Caki2 (cell line): ENCODE measurements around the gene PHF23. TPM values are rescaled to one million over a fixed set of nuclear protein-coding genes. Genes with fewer than 3 reads are reported as not detected.

Experiments used
- DNase-seq: peaks from one replicate; pipeline ENCODE4 v3.0.0-alpha.2; 2015; ENCODE audit warnings: low read depth
- in situ Hi-C: cut with HindIII; loops from 2 replicates; pipeline ENCODE4 v1.10.0; 2016; ENCODE audit warnings: low sequenced_read_pairs, low pct_unique_long_range_greater_than_20kb, mixed read lengths
- total RNA-seq: library from RNA; depleted of rRNA; stranded (reverse); fragments of >200 nt; shearing (Covaris generic); gene quantifications from 2 replicates; pipeline ENCODE4 v1.2.3, GENCODE V29; 2014; ENCODE audit warnings: low replicate concordance

The PHF23 gene
- total RNA-seq, 1 experiment from 2014 or later: 28.0 TPM

GRCh38 chr17:7226721-7227710 is 12.2 kb downstream of the PHF23 start:
- no peak for DNase-seq
- in situ Hi-C loops: no loop called here

GRCh38 chr17:7225711-7226331 is 13.4 kb downstream of the PHF23 start:
- in situ Hi-C loops: no loop called here
- no peak for DNase-seq

- in situ Hi-C loops: no loop called here
- DNase-seq: no peak
These were observed 14.6 kb downstream of the PHF23 start for GRCh38 chr17:7224661-7225111.

GRCh38 chr17:7224110-7224509 is 15.1 kb downstream of the PHF23 start:
- in situ Hi-C loops: no loop called here
- DNase-seq: no peak

GRCh38 chr17:7223375-7223774 is 15.9 kb downstream of the PHF23 start:
- DNase-seq: no peak
- in situ Hi-C loops: no loop called here

GRCh38 chr17:7222972-7223292 is 16.3 kb downstream of the PHF23 start:
- in situ Hi-C loops: no loop called here
- no peak for DNase-seq

- in situ Hi-C loops: no loop called here
- DNase-seq: no peak
These were observed 16.9 kb downstream of the PHF23 start for GRCh38 chr17:7222093-7222971.

- DNase-seq: no peak
These were observed 17.8 kb downstream of the PHF23 start for GRCh38 chr17:7221278-7222092.

GRCh38 chr17:7220593-7221277 is 18.5 kb downstream of the PHF23 start:
- no peak for DNase-seq
- in situ Hi-C loops: no loop called here

More at GRCh38 chr17:7221278-7222092, 17.8 kb downstream of the PHF23 start:
- in situ Hi-C loops: no loop called here

- in situ Hi-C loops: no loop called here
These were observed 19.3 kb downstream of the PHF23 start, which contains the start of the genes ACADVL and DLG4 for GRCh38 chr17:7219812-7220592. TSS of gene ACADVL (plus strand) at chr17:7219938. CDS start at chr17:7219985, 47 bp downstream. TSS of gene DLG4 (minus strand) at chr17:7219836.

GRCh38 chr17:7219229-7219811 is 19.9 kb downstream of the PHF23 start:
- no peak for DNase-seq
- in situ Hi-C loops: no loop called here

More at GRCh38 chr17:7219812-7220592, 19.3 kb downstream of the PHF23 start, which contains the start of the genes ACADVL and DLG4:
- DNase-seq: peak; percentile 83

GRCh38 chr17:7218758-7219157 is 20.5 kb downstream of the PHF23 start:
- no peak for DNase-seq
- in situ Hi-C loops: no loop called here

GRCh38 chr17:7218166-7218565 is 21.1 kb downstream of the PHF23 start:
- in situ Hi-C loops: no loop called here
- DNase-seq: no peak

- in situ Hi-C loops: no loop called here
- DNase-seq: no peak
These were observed 21.9 kb downstream of the PHF23 start for GRCh38 chr17:7217113-7217987.
